Fibroblast of villous mesenchyme (primary cell): Measurements from ENCODE around the gene ABCG1. TPM values are rescaled to one million over a fixed set of nuclear protein-coding genes. Genes with fewer than 3 reads are reported as not detected.

Source experiments
- DNase-seq: peaks from one replicate; pipeline ENCODE4 v3.0.0-alpha.2; 2010; ENCODE audit warnings: low read depth
- H3K4me3 ChIP-seq: 2 replicates; pipeline ENCODE4 v1.5.1; 2011; ENCODE audit warnings: low read depth, mild to moderate bottlenecking, low read length
- CTCF ChIP-seq: IDR thresholded peaks from 2 replicates; pipeline ENCODE4 v1.5.1; 2012; ENCODE audit warnings: low read depth, mild to moderate bottlenecking, low read length; ENCODE audit not compliant: insufficient read depth
- total RNA-seq: library from RNA; depleted of rRNA; stranded (reverse); fragments of >200 nt; gene quantifications from 2 replicates; pipeline ENCODE4 v1.2.3, GENCODE V29; 2012

Gene ABCG1
- total RNA-seq, 1 donor: 0.43 TPM

DNA sequence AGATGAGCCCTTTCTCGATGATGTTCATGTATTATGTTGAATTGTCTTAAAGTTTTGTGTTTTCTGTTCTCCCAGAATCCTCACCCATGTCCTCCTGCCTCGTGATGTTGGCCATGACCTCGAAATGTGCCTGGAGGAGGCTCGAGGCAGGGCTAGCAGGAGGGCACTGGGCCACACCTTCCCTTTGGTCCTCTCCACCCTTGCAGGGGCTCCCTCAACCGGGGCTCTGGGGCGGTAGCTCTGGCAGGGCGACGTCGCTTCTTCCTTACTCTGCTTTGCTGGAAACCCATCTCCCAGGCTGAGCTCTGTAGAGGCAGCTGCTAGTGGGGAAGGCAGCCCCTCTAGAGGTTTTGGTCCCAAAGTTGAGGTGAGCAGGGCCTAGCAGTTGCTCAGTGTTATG is 82.0 kb downstream of the ABCG1 start:
- TF ChIP-seq CTCF: no peak
- DNase-seq: no peak
- no peak overlapping the region for H3K4me3 ChIP-seq

GRCh38 chr21:42301371-42302075 is 82.6 kb downstream of the ABCG1 start:
- H3K4me3 ChIP-seq: no peak overlapping the region
- TF ChIP-seq CTCF: no peak
- DNase-seq: no peak

- no peak overlapping the region for H3K4me3 ChIP-seq
- no peak for TF ChIP-seq CTCF
- no peak for DNase-seq
These were observed 83.2 kb downstream of the ABCG1 start for GRCh38 chr21:42302076-42302650.

GRCh38 chr21:42302794-42303193 is 83.9 kb downstream of the ABCG1 start:
- no peak for TF ChIP-seq CTCF
- DNase-seq: no peak
- no peak overlapping the region for H3K4me3 ChIP-seq

DNA sequence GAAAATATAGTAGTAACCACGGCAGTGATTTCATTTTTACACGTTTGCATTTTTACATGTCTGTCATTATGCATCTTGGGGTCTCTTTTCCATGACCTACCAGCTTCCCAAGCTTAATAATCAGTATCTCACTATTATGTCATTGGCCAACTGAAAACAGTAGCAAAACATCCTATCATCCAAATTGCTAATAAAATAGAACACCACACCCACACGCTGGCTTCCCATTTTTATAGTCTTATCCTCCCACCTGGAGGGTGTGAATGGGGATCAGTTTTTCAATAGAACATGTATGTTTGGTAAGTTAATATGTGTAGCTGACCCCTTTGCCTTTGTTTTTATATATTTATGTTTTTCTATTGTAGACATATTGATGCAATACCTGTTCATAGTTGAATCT is 84.5 kb downstream of the ABCG1 start:
- no peak for TF ChIP-seq CTCF
- no peak overlapping the region for H3K4me3 ChIP-seq
- DNase-seq: no peak

DNA sequence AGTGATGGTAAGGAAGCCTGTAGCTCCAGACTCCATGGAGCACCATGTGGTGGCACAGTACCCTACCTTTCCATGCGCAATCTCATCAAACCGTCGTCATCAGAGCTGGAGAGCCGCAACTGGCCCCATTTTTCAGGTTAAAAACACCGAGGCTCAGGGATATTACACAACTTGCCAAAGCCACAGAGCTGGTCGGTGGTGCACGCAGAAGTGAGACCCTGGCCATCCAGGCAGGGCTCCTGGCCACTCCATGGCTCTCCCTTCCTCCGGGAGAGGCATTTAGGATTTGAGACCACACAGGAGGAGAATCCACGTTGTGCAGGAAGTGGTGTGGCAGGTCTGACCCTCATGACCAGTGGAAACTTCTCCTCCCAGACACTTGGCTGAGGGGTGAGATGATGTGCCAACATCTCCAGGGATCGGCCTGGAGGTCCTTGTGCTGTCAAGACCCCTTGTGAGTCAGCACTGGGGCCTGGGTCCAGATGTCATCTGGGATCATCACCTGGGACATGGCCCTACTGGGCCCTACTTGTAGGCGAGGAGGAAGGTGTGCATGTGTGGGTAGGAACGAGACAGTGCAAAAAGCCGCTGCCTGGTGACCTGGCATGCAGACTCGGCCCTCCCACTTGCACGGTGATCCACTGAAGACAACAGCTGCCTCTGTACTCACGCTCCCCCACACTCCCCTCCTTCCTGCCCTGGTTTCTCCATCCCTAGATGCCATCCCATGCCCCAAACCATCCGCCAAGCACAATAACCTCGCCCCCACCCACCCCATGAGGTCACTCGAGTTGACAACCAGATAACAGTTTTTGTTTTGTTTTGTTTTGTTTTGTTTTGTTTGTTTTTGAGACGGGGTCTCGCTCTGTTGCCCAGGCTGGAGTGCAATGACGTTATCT is 85.9 kb downstream of the ABCG1 start:
- no peak for DNase-seq
- H3K4me3 ChIP-seq: no peak overlapping the region
- no peak for TF ChIP-seq CTCF
